ENCODE data around the gene THSD7B.

- TF ChIP-seq ZBTB7A (IDR thresholded peaks at IDR 0.05; ENCODE audit: low read depth) (no peak), TCF12 (IDR thresholded peaks at IDR 0.05; ENCODE audit: low read depth) (no peak), EP300 (IDR thresholded peaks at IDR 0.05; ENCODE audit: borderline replicate concordance) (no peak), TAF1 (IDR thresholded peaks at IDR 0.05; ENCODE audit: low read depth) (no peak), REST (IDR thresholded peaks at IDR 0.05; ENCODE audit: low read depth) (no peak), FOXM1 (IDR thresholded peaks at IDR 0.05; ENCODE audit: borderline replicate concordance, low read depth) (no peak)
These were observed 759.8 kb downstream of the THSD7B start for GRCh38 chr2:137525132-137525531.
